Astrocyte (in vitro differentiated cells and primary cell): ENCODE results near the gene PARD3B.

Source experiments
- CTCF ChIP-seq: IDR thresholded peaks from 2 replicates; pipeline ENCODE4 v1.5.1; 2011; ENCODE audit warnings: low read depth, mild to moderate bottlenecking, inconsistent platforms, low read length, moderate library complexity; ENCODE audit not compliant: insufficient read depth
- EZH2 ChIP-seq: IDR thresholded peaks from 2 replicates; pipeline ENCODE4 v1.6.1; 2012; ENCODE audit warnings: mild to moderate bottlenecking, low read length, inconsistent platforms; ENCODE audit not compliant: insufficient read depth

DNA sequence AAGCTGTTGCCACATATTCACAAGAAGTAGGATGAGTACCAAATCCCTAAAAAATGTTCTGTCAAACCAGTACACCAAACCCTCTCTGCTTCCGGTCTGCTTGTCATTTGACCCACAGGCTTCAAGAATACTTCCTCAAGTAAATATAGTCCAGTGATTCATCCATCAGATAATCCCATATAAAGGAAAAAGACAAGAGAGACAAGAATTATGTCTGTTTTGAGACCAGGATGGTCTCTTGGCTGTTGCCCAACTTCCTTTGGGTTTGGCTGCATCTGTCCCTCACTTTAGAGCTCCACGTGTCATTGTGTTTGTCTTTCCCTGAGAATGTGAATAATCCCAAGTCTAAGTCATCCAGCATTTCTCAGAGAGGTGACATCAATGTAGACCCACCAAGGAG is 1045.5 kb downstream of the PARD3B start:
- TF ChIP-seq CTCF (no peak), EZH2 (no peak)
